SK-N-SH treated with all-trans-retinoic acid at 6 μM for 48 hours (cell line): Measurements from ENCODE around the gene SCARB2.

Source experiments
- ARNTL ChIP-seq: fragments of 450-650 bp; formaldehyde crosslinking; IDR thresholded peaks from 2 replicates; pipeline ENCODE4 v1.5.0; 2020; ENCODE audit warnings: low read depth, mild to moderate bottlenecking, moderate library complexity, borderline replicate concordance
- CREB5 ChIP-seq: fragments of 250-450 bp; sonication (Bioruptor Pico); IDR thresholded peaks from 2 replicates; pipeline ENCODE4 v1.5.1; 2020; ENCODE audit warnings: low read depth, mild to moderate bottlenecking, moderate library complexity
- CSDC2 ChIP-seq: fragments of 250-450 bp; sonication (Bioruptor Pico); IDR thresholded peaks from 2 replicates; pipeline ENCODE4 v1.5.0; 2020; ENCODE audit warnings: mild to moderate bottlenecking, moderate library complexity
- CSRNP3 ChIP-seq: fragments of 250-450 bp; sonication (Bioruptor Pico); IDR thresholded peaks from 2 replicates; pipeline ENCODE4 v1.5.1; 2021; ENCODE audit warnings: mild to moderate bottlenecking, moderate library complexity
- ESRRG ChIP-seq: fragments of 250-450 bp; sonication (Bioruptor Pico); IDR thresholded peaks from 2 replicates; pipeline ENCODE4 v1.6.1; 2021; ENCODE audit warnings: mild to moderate bottlenecking
- GLIS3 ChIP-seq: fragments of 250-450 bp; sonication (Bioruptor Pico); IDR thresholded peaks from 2 replicates; pipeline ENCODE4 v1.5.0; 2020; ENCODE audit warnings: mild to moderate bottlenecking, moderate library complexity
- ISL1 ChIP-seq: fragments of 250-450 bp; sonication (Bioruptor Pico); IDR thresholded peaks from 2 replicates; pipeline ENCODE4 v2.1.2; 2022; ENCODE audit warnings: mild to moderate bottlenecking, moderate library complexity
- OSR1 ChIP-seq: fragments of 250-450 bp; sonication (Bioruptor Pico); IDR thresholded peaks from 2 replicates; pipeline ENCODE4 v1.8.0; 2022; ENCODE audit warnings: moderate library complexity, mild to moderate bottlenecking, inconsistent platforms
- PATZ1 ChIP-seq: fragments of 250-450 bp; sonication (Bioruptor Pico); IDR thresholded peaks from 2 replicates; pipeline ENCODE4 v1.8.0; 2020; ENCODE audit warnings: mild to moderate bottlenecking, moderate library complexity, borderline replicate concordance
- RARB ChIP-seq: fragments of 250-450 bp; sonication (Bioruptor Pico); IDR thresholded peaks from 2 replicates; pipeline ENCODE4 v1.8.0; 2021; ENCODE audit warnings: mild to moderate bottlenecking, moderate library complexity
- TCF4 ChIP-seq: fragments of 250-450 bp; sonication (Bioruptor Pico); IDR thresholded peaks from 2 replicates; pipeline ENCODE4 v1.8.0; 2021; ENCODE audit warnings: mild to moderate bottlenecking, moderate library complexity, borderline replicate concordance
- ZNF70 ChIP-seq: fragments of 450-650 bp; formaldehyde crosslinking; IDR thresholded peaks from 2 replicates; pipeline ENCODE4 v1.5.0; 2020; ENCODE audit warnings: mild to moderate bottlenecking, moderate library complexity

GRCh38 chr4:76188557-76188956 lies 25.1 kb downstream of the SCARB2 start:
- no peak for TF ChIP-seq ISL1 (CRISPR knock-in tag)
- no peak for TF ChIP-seq RARB (CRISPR knock-in tag)
- TF ChIP-seq PATZ1 (CRISPR knock-in tag) = no peak
- no peak for TF ChIP-seq OSR1 (CRISPR knock-in tag)
- no peak for TF ChIP-seq CSRNP3
- no peak for TF ChIP-seq CREB5 (CRISPR knock-in tag)
- TF ChIP-seq ESRRG (CRISPR knock-in tag) = no peak
- TF ChIP-seq TCF4 = no peak
- TF ChIP-seq ARNTL (CRISPR knock-in tag) = no peak
- TF ChIP-seq CSDC2 = no peak
- no peak for TF ChIP-seq GLIS3 (CRISPR knock-in tag)
- no peak for TF ChIP-seq ZNF70
